GM12865 (cell line): Measurements from ENCODE around the gene NMNAT1.
"Not testable (repeated sequence)": the region's sequence is repeated elsewhere in the genome, so short reads cannot be mapped to it uniquely, and the experiment has no call there.

Experiments used
- DNase-seq: peaks from one replicate; pipeline ENCODE4 v3.0.0; 2010; ENCODE audit warnings: low read depth
- H3K4me3 ChIP-seq: 2 replicates; pipeline ENCODE4 v1.5.1; 2011; ENCODE audit warnings: mild to moderate bottlenecking, low read depth, low read length, control low read depth
- TF ChIP-seq, protein P1 (sequence below): IDR thresholded peaks from 2 replicates; pipeline ENCODE4 v1.5.1; 2011; ENCODE audit warnings: low read length, control low read depth, low read depth, inconsistent platforms; ENCODE audit not compliant: insufficient read depth; ENCODE audit errors: missing control alignments

NMNAT1 gene

DNA sequence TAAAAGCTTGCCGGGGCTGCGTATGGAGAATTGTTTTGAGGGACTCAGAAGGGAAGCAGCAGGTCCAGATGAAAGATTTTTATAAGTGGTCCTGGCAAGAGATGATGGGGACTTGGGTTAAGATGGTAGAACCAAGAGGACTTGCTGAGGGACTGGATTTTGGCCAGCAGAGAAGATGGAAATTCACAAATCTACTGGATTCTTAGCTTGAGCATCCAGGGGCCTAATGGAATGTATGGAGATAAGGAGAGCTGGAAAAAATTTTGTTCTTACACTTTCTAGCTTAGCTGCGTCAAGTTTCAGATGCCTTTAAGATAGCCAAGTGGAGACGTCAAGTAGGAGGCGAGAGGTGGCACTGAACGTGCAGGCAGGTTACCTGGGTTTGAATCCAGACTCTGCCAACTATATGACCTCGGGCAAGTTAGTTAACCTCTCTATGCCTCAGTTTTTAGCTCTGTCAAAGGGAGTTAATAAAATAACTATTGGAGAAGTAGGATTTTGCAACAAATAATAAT lies 50.3 kb downstream of the NMNAT1 start:
- DNase-seq = no peak
- TF ChIP-seq, protein P1, sequence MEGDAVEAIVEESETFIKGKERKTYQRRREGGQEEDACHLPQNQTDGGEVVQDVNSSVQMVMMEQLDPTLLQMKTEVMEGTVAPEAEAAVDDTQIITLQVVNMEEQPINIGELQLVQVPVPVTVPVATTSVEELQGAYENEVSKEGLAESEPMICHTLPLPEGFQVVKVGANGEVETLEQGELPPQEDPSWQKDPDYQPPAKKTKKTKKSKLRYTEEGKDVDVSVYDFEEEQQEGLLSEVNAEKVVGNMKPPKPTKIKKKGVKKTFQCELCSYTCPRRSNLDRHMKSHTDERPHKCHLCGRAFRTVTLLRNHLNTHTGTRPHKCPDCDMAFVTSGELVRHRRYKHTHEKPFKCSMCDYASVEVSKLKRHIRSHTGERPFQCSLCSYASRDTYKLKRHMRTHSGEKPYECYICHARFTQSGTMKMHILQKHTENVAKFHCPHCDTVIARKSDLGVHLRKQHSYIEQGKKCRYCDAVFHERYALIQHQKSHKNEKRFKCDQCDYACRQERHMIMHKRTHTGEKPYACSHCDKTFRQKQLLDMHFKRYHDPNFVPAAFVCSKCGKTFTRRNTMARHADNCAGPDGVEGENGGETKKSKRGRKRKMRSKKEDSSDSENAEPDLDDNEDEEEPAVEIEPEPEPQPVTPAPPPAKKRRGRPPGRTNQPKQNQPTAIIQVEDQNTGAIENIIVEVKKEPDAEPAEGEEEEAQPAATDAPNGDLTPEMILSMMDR = no peak
- H3K4me3 ChIP-seq = no peak overlapping the region

DNA sequence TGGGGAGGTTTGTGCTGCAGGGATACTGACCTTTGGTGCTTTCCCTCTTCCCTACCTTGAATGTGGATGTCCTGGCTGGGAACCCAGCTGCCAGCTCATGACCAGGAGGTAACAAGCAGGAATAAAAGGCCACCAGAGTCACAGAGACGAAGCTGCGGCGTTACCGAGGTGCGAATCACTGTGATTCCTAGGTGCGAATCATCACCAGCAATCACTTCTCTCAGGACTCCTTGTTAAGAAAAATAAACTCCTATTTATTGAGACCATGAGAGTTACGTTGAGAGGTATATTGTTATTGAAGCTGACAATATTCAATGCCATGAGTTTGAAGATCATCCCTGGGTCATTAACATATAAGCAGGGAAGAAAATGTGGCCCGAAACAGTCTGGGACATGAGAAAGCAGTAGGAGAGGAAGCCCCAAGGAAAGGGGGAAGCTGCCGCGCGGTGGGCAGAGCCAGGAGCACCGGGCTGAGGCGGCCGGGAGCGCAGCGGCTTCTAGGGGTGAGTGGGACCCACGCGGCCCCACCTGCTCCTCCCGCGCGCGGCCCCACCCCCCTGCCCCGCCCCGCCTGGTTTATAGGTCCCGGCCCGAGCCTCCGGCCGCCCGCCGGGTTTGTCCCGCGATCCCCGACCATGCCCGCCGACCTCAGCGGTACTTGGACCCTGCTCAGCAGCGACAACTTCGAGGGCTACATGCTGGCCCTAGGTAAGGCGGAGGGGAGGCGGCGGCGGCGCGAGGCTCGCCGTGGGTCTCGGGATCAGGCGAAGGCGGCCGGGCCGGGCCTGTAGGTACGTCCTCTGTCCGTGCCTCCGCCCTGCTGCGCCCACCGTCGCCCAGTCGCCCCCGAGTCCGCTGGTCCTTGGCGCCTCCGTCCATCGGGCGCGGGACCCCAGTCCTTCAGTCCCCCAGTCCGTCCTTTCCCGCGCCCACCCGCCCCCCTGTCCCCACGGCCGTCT lies 53.6 kb downstream of the NMNAT1 start, which contains the start of gene RBP7:
Gene RBP7, plus strand, starts transcription at position 605 of the 959 bp plus-strand sequence. Its CDS starts 31 bp downstream, at position 636.
- TF ChIP-seq, protein P1 = no peak
- no peak within 1 kb of the TSS for H3K4me3 ChIP-seq
- DNase-seq = no peak

DNA sequence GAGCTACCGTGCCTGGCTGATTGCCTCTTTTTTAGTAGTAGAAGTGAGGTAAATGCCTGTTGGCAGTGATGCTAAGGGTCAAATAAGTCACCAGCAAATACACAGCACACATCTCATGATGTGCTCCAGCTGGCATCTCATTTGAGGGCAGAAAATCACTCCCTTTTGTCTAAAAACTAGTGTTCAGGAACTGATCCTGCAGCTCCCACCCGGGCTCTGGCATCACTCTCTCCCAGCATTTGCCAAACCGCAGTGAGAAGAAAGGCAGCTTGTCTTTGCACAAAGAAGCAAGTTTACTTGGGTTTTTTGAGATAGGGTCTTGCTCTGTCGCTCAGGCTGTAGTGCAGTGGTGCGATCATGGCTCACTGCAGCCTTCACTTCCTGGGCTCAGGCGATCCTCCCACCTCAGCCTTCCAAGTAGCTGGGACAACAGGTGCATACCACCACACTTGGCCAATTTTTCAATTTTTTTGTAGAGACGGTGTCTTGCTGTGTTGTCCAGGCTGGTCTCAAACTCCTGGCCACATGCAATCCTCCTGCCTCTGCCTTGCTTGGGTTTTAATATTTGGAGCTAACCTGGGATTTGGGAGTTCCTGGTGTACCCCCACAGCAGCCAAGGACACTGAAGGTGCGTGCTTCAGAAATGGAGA lies 57.9 kb downstream of the NMNAT1 start:
- TF ChIP-seq, protein P1 = no peak
- no peak overlapping the region for H3K4me3 ChIP-seq
- no peak for DNase-seq

DNA sequence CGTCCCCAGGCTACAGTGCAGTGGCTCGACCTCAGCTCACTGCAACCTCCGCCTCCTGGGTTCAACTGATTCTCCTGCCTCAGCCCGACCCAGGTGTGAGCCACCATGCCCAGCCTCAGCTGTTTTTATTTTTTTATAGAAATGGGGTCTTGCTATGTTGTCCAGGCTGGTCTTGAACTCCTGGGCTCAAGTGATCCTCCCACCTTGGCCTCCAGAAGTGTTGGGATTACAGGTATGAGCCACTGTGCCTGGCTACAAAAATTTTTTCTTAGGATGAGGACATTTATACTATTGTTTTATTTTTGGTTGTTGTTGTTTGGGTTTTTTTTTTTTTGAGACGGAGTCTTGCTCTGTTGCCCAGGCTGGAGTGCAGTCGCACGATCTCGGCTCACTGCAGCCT lies 62.0 kb downstream of the NMNAT1 start:
- not testable (repeated sequence) for DNase-seq, H3K4me3 ChIP-seq

DNA sequence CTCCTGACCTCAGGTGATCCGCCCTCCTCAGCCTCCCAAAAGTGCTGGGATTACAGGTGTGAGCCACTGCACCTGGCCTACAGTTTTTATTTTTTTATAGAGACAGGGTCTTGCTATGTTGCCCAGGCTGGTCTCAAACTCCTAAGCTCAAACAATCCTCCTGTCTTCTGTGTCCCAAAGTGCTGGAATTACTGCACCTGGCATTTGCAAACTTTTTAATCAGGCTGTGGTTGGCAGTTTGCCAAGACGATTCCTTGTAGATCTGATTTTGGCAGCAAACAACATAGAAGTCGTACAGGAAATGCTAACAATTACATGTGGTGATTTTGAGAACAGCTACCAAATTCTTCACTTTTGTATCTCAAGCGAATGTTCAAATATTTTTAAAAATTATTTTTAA lies 63.9 kb downstream of the NMNAT1 start:
- no peak for DNase-seq
- H3K4me3 ChIP-seq = no peak overlapping the region
- TF ChIP-seq, protein P1 = no peak

- TF ChIP-seq, protein P1 = no peak
- no peak for DNase-seq
- H3K4me3 ChIP-seq = no peak overlapping the region
These were observed 70.7 kb downstream of the NMNAT1 start for GRCh38 chr1:10014016-10014415.

DNA sequence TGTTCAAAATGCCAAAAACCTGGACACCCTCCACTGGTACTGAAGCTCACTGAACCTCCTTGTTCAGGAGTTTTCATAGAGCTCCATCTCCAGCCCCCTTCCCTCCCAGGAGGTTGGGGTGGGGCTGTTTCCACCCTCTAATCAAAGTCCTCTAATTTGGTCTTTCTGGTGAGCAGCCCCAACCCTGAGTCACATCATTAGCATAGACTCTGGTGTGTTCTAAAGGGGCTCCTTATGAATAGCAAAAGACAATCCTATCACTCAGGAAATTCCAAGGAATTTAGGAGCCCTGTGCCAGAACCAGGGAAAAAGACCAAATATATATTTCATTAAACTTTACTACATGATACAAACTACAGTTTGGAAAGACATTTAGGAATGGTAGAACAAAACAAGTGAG lies 76.3 kb downstream of the NMNAT1 start:
- no peak overlapping the region for H3K4me3 ChIP-seq
- no peak for DNase-seq
- TF ChIP-seq, protein P1 = no peak
